GM12864 (cell line): Measurements from ENCODE around the gene TCF21.

Experiments
- DNase-seq: peaks from one replicate; pipeline ENCODE4 v3.0.0-alpha.2; 2011; ENCODE audit warnings: low read depth
- H3K4me3 ChIP-seq: 2 replicates; pipeline ENCODE4 v1.5.1; 2011; ENCODE audit warnings: mild to moderate bottlenecking, low read depth, low read length, control low read depth
- TF ChIP-seq, protein P1 (sequence below): IDR thresholded peaks from 2 replicates; pipeline ENCODE4 v1.5.1; 2011; ENCODE audit warnings: low read depth, mild to moderate bottlenecking, moderate library complexity, low read length, control low read depth, inconsistent platforms; ENCODE audit errors: missing control alignments

The TCF21 gene

GRCh38 chr6:133892813-133893691 is 4.1 kb downstream of the TCF21 start:
- no peak overlapping the region for H3K4me3 ChIP-seq
- DNase-seq = no peak
- TF ChIP-seq, protein P1, sequence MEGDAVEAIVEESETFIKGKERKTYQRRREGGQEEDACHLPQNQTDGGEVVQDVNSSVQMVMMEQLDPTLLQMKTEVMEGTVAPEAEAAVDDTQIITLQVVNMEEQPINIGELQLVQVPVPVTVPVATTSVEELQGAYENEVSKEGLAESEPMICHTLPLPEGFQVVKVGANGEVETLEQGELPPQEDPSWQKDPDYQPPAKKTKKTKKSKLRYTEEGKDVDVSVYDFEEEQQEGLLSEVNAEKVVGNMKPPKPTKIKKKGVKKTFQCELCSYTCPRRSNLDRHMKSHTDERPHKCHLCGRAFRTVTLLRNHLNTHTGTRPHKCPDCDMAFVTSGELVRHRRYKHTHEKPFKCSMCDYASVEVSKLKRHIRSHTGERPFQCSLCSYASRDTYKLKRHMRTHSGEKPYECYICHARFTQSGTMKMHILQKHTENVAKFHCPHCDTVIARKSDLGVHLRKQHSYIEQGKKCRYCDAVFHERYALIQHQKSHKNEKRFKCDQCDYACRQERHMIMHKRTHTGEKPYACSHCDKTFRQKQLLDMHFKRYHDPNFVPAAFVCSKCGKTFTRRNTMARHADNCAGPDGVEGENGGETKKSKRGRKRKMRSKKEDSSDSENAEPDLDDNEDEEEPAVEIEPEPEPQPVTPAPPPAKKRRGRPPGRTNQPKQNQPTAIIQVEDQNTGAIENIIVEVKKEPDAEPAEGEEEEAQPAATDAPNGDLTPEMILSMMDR = no peak

- TF ChIP-seq, protein P1 = no peak
- DNase-seq = no peak
- no peak overlapping the region for H3K4me3 ChIP-seq
Observed at GRCh38 chr6:133893946-133894345, 5.0 kb downstream of the TCF21 start.

DNA sequence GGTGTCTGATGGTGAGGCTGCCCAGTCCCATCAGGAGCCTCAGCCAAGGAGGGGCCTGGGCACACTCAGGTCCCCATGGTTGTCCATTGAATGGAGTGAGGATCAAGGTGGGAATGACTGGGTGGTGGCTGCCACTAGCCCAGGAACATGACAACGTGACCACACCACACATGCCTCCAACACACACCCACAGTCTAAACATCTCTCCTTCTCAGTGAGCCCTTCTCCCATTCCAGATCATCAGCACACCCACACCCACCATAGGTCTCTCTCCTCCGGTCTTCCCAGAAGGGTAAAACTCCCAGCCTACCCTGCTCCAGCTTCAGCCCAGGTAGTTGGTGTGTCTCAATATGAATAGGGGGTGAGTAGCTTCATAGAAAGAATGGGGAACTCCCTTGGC is 5.5 kb downstream of the TCF21 start:
- H3K4me3 ChIP-seq = no peak overlapping the region
- TF ChIP-seq, protein P1 = no peak
- DNase-seq = no peak

GRCh38 chr6:133894795-133895358 is 6.0 kb downstream of the TCF21 start:
- no peak for DNase-seq
- H3K4me3 ChIP-seq = no peak overlapping the region
- TF ChIP-seq, protein P1 = no peak

GRCh38 chr6:133895573-133896343 is 6.8 kb downstream of the TCF21 start:
- TF ChIP-seq, protein P1 = no peak
- H3K4me3 ChIP-seq = no peak overlapping the region
- DNase-seq = no peak

GRCh38 chr6:133896344-133896721 is 7.4 kb downstream of the TCF21 start:
- H3K4me3 ChIP-seq = no peak overlapping the region
- TF ChIP-seq, protein P1 = no peak
- no peak for DNase-seq
